Upper lobe of right lung (tissue), 1 donor: ENCODE measurements around the gene SYS1. TPM values are rescaled to one million over a fixed set of nuclear protein-coding genes. Genes with fewer than 3 reads are reported as not detected.

Source experiments
- ATAC-seq: fragments of 200-7000 bp; cut with Tn5 transposase; one replicate; pipeline ENCODE4 v1.9.1; 2020; ENCODE audit warnings: mild to moderate bottlenecking, moderate library complexity
- DNase-seq: peaks from one replicate; pipeline ENCODE4 v3.0.0-alpha.2; 2020
- H3K27ac ChIP-seq: fragments of 200-600 bp; one replicate; pipeline ENCODE4 v1.8.0; 2022
- H3K27me3 ChIP-seq: fragments of 200-600 bp; one replicate; pipeline ENCODE4 v1.8.0; 2022; ENCODE audit warnings: mild to moderate bottlenecking
- H3K36me3 ChIP-seq: fragments of 200-600 bp; one replicate; pipeline ENCODE4 v1.8.0; 2022
- H3K4me1 ChIP-seq: fragments of 200-600 bp; one replicate; pipeline ENCODE4 v1.8.0; 2022
- H3K4me3 ChIP-seq: fragments of 200-600 bp; one replicate; pipeline ENCODE4 v1.8.0; 2022; ENCODE audit warnings: mild to moderate bottlenecking
- H3K9me3 ChIP-seq: fragments of 200-600 bp; one replicate; pipeline ENCODE4 v1.8.0; 2022
- intact Hi-C: fragments of 100-400 bp; cut with DNase I; formaldehyde crosslinking; loops from one replicate; pipeline ENCODE4 v1.11.0; 2022
- total RNA-seq: library from RNA; stranded (reverse); fragmentation: NEBNext Ultra II Directional; extraction: Animal tissue kit (Norgen Biotek cat#: 25700); gene quantifications from one replicate; pipeline ENCODE4 v1.2.1, GENCODE V29; 2021
- TF ChIP-seq, protein P1 (sequence below): fragments of 200-600 bp; IDR thresholded peaks from one replicate; pipeline ENCODE4 v1.8.0; 2022; ENCODE audit warnings: antibody characterized with exemption
- donor health status: DM: no; HTN: yes; CAD: no; lungs with severe emphysema.

SYS1 gene
- total RNA-seq, 1 donor from 2014 or later: 46.5 TPM

DNA sequence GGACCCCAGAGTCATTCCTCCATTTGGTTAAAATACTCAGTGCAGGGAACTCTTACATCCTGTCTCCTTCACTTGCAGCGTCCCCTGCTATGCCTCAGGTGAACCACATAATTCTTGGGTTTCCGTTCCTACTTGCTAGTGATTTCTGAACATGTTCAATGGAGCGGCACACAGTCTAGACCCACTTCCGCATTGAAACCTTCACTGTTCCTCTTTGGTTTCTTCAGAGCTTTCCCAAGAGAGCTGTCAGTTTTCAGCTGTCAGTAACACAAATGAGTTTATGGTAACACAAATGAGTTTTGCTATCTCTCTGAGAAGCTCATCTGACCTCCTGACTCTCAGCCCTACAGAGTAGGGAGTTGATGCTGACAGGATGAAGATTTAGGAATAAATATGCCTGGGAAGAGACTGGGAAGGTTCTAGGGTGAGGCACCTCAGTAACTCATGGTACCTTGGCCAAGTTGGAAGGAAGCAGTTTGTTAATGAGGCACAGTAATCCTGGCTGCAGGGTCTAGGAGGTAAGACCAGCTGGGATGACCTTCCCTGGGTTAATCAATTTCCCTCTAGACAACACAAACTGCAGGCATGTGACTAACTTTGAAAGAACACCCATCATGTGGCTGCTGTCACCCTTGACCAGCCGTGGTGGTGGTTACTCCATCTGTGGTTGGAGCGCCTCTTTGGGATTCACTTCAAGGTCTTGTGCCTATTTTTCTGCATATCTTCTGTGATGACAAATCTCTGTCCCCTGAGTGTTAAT, 5.4 kb downstream of the SYS1 start:
- intact Hi-C loops: loop anchor here (10.0 kb wide), 1 partner anchor 66 kb away; no protein-coding TSS in a partner anchor
- TF ChIP-seq, protein P1, sequence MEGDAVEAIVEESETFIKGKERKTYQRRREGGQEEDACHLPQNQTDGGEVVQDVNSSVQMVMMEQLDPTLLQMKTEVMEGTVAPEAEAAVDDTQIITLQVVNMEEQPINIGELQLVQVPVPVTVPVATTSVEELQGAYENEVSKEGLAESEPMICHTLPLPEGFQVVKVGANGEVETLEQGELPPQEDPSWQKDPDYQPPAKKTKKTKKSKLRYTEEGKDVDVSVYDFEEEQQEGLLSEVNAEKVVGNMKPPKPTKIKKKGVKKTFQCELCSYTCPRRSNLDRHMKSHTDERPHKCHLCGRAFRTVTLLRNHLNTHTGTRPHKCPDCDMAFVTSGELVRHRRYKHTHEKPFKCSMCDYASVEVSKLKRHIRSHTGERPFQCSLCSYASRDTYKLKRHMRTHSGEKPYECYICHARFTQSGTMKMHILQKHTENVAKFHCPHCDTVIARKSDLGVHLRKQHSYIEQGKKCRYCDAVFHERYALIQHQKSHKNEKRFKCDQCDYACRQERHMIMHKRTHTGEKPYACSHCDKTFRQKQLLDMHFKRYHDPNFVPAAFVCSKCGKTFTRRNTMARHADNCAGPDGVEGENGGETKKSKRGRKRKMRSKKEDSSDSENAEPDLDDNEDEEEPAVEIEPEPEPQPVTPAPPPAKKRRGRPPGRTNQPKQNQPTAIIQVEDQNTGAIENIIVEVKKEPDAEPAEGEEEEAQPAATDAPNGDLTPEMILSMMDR: no peak
- H3K27ac ChIP-seq: peak overlapping the region; percentile 47
- no peaks in the 10 kb centered on the region for H3K27me3 ChIP-seq
- no peaks in the 10 kb centered on the region for H3K9me3 ChIP-seq
- peaks cover 45% of the 10 kb centered on the region for H3K36me3 ChIP-seq
- DNase-seq (no peak), ATAC-seq (peak; percentile 58)
- no peak overlapping the region for H3K4me3 ChIP-seq
- peaks cover 45% of the 10 kb centered on the region for H3K4me1 ChIP-seq

DNA sequence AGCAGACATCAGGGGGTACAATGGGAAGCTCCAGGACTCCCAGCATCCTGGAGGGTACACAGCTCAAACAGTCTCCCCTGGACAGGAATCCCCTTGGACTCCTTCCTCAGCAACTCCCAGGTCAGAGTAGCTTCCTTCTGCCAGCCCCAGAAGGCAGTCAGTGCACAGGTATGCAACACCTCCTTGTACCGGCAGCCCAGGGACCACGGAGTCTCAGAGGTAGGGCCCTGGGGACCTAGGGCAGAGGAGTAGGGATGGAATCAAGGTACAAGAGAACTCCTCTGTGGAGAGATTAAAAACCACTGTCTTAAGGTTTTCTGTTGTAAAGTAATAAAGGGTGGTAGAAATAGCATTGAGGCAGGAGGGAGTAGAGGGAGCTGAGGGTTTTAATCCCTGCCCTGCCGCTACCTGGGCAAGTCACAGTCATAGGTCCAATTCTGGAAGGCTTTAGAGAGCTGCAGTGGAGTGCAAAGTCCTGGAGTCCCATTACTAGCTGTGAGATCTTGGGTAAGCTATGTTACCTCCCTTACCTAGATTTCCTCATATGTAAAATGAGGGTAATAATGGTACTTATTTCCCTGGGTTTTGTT, 7.7 kb downstream of the SYS1 start:
- no peak overlapping the region for H3K27ac ChIP-seq

DNA sequence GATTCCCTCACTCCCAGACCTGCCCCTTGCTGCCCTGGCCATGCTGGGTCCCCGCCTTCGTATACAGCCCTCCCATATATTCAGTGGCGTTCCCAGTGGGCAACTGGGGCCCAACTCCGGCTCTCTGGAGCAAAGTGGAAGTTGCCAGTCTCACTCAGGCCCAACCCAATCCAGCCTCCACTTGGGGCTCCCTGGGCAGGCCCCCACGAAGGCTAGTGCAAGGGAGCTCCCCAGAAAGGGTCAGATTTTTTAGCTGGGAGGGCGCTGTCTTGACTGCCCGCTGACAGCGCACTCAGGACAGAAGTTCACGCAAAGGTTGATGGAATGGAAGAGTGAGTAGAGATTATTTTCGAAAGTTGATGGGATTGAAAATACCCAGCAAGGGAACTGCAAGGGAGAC, 9.3 kb downstream of the SYS1 start:
- no peaks in the 10 kb centered on the region for H3K27me3 ChIP-seq
- H3K36me3 ChIP-seq: peaks cover 19% of the 10 kb centered on the region
- intact Hi-C loops: no loop called here
- no peak for DNase-seq
- no peak for ATAC-seq
- H3K9me3 ChIP-seq: no peaks in the 10 kb centered on the region
- H3K27ac ChIP-seq: no peak overlapping the region
- H3K4me1 ChIP-seq: peaks cover 25% of the 10 kb centered on the region
- H3K4me3 ChIP-seq: no peak overlapping the region
- TF ChIP-seq, protein P1: no peak

More for the DNA sequence above, 7.7 kb downstream of the SYS1 start:
- intact Hi-C loops: no loop called here
- no peaks in the 10 kb centered on the region for H3K27me3 ChIP-seq
- ATAC-seq (no peak), DNase-seq (no peak)
- H3K36me3 ChIP-seq: peaks cover 35% of the 10 kb centered on the region
- TF ChIP-seq, protein P1: no peak
- H3K4me3 ChIP-seq: no peak overlapping the region
- no peaks in the 10 kb centered on the region for H3K9me3 ChIP-seq
- peaks cover 28% of the 10 kb centered on the region for H3K4me1 ChIP-seq

DNA sequence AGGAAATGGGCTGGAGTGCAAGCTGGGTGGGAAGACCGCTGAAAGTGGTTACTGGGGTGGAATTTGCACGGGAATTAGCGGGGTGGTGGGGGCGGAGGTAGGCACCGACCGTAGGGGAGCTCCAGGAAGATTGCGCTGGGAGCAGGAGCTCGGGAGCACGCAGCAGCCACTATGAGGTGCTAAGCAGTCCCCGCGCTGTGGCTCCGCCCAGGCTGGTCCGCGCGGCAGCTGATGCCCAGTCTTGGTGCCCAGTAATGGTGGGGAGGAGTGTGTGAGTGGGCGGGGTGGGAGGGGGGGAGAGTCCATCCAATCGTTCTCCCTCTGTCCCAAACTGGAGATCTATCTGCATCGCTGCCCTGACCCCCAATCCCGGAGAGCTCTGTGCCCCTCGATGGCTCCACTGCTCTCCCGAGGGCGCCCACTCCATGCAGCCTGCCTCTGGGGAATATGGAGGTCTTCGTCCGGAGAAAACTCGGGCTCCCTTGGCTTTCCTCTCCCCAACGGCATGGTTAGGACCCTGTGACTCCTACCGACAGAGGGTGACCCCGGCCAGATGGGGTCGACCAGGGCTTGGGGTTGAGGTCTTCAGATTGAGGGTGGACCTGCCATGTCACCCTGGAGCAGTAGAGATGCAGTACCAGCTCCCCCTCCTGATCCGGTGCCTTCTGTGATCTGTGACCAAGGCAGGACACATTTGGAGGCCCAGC, 9.8 kb downstream of the SYS1 start:
- intact Hi-C loops: no loop called here
- ATAC-seq: peak; percentile 49

DNA sequence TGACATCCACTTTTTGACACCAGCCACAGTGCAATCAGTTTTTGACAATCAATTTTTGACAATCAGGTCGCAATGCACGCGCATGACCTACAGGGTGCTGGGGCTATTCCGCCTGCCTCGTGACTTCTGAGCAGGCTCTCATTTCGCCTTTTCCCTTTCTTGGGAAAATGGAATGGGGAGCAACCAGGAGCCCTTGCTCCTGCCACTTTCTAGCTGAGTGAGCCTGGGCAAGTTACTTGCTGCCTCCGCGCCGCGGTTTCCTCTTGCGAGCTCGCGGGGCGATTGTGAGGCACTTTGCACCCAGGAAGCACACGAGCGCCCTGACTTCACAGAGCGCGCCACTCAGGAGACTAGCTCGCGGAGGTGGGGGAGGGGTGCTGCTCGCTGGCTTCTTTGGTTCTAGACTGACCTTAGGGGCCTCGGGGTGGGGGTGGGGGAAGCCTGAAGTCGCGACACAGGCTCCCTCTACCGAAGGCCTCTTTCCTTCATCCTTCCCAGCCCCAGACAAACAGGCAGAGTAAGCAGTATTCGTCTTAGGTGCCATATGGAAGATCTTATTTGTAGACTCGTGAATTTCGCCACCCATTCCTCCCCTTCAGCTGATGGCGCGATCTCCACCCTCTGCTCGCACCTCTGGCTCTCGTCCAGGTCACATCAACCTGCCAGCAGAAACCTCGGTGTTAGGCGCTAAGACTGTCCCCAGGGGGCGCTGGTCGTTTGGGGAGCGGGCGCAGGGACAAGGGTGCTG, 10.6 kb downstream of the SYS1 start:
- TF ChIP-seq, protein P1: peak; percentile 92
- no peaks in the 10 kb centered on the region for H3K9me3 ChIP-seq
- H3K4me1 ChIP-seq: peaks cover 14% of the 10 kb centered on the region
- H3K27me3 ChIP-seq: no peaks in the 10 kb centered on the region
- DNase-seq: peak; percentile 95
- intact Hi-C loops: no loop called here
- peak overlapping the region; percentile 60 for H3K4me3 ChIP-seq
- peaks cover 6% of the 10 kb centered on the region for H3K36me3 ChIP-seq
- peak overlapping the region; percentile 67 for H3K27ac ChIP-seq
- peak; percentile 89 for ATAC-seq

More for the DNA sequence above, 9.8 kb downstream of the SYS1 start:
- Histone ChIP-seq H3K27me3 (no peaks in the 10 kb centered on the region), H3K36me3 (peaks cover 13% of the 10 kb centered on the region), H3K27ac (peak overlapping the region; percentile 67), H3K4me3 (peak overlapping the region; percentile 60), H3K9me3 (no peaks in the 10 kb centered on the region), H3K4me1 (peaks cover 20% of the 10 kb centered on the region)
- peak; percentile 75 for DNase-seq
- TF ChIP-seq, protein P1: no peak
